Femur (tissue), 1 donor: Measurements from ENCODE around the gene CBX8.
"Not testable (repeated sequence)": the region's sequence is repeated elsewhere in the genome, so short reads cannot be mapped to it uniquely, and the experiment has no call there.

ENCODE experiments used
- DNase-seq: peaks from one replicate; pipeline ENCODE4 v3.0.0-alpha.2; 2017

Gene CBX8

DNA sequence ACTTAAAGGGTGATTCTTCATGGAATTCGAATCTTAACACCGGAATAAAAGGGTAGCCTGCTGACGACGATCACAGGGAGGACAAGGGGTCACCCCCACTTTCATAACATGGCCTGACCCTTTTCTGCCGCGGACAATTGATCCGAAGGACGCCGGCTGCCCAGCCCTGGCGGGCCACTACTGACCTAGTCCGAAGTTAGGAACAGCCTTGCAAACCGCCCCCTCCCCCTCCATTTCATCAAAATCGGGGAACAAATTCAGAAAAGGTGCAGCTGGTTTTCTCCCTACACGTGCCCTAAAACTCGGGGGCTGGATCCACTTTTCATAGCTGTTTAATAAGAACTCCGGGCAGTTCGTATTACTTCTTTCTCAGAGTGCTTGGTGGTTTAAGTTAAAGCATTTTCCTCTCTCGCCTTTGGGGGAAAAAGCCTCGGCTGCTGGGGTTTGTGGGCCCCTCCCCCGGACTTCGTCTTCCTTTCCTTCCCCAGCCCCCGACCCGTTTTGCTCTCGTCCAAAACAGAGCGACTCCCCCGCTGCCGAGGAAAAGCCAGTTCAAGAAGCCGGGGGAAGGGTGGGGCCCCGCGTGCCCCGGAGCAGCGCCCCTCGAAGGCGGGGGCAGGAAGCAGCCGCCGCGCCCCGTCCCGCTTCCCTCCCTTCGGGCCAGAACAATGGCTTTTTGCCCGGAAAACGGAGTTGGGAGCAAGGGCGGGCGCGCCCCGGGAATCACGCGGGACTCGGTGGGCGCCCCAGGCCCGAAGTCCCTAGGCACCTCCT lies 19.6 kb downstream of the CBX8 start:
- DNase-seq = peak; percentile 83

- no peak for DNase-seq
Measured at GRCh38 chr17:79776376-79777119, 20.3 kb downstream of the CBX8 start.

GRCh38 chr17:79775632-79776031 lies 21.2 kb downstream of the CBX8 start:
- DNase-seq = no peak

DNA sequence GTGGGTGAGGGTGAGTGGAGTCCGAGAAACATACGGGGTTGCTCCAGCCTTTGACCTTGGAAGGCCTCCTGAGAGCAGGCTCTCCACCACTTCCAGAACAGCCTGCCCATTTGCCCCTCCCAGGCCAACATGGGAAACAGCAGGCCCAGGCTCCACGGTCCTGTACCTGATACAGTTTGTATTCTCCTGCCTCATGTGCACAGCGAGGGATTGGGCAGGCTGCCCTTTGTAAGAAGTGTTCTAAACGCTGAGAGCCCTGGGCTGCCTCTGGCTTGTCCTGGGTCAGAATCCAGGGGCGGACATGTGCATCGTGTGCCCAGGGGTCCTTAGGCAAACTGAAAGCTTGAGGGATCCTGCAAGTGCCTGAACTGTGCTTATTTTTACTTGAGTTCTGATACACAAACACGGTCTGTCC lies 22.3 kb downstream of the CBX8 start:
- DNase-seq = no peak

DNA sequence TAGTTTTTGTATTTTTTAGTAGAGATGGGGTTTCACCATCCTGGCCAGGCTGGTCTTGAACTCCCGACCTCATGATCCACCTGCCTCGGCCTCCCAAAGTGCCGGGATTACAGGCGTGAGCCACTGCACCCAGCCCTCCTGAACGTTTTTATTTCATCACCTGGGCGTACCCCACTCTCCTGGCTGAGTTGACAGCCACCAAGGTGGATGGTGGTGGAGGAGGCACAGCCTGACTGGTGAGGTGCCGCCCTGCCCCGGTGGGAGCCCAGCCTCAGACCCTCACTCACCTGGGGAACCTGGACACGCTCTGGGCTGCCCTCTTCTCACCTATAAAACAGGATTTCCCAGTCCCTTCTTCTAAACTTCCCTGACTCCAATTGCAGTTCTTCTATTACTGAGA lies 24.2 kb downstream of the CBX8 start:
- not testable (repeated sequence) for DNase-seq

GRCh38 chr17:79771276-79771675 lies 25.6 kb downstream of the CBX8 start:
- DNase-seq = no peak

DNA sequence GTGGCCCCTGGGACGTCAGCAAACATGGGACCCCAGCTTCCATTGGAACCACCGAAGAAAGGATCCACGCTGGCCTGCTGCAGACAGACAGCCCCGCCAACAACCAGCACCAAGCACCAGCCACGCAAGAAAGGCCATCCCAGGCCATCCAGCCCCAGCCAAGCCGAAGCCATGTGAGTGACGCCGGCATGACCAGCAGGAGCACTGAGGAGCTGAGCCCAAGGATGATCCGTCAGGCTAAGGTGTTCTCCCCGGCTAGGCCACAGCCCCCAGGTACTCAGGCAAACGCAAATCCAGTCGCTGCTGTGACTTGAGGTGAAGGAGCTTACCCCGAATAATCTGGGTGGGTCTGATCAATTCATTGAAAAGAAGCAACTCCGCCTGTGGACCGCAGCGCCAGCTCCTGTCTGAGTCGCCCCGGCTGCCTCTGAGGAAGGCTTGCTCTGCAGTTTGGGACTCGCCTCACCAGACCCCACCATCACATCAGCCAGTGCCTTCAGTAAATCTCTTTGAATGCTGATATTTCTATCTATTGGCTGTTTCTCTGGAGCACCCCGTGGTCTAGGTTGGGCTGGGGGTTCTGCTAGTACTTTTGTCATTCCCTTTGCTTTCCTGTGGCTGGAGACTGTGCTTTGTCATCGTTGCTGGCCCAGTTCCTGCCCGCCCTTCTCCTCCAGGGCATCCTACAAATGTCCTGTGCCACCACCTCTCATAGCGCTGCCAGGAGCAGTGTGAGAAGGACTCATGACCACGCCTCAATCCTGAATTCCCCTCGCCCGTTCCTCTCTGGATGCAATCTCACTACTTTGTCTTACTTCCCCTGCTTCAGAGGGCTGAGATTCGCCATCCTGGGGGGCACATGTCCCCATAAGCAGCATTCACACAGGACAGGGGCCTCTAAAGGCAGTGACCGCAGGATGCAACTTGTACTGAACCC lies 27.0 kb downstream of the CBX8 start:
- DNase-seq = no peak

DNA sequence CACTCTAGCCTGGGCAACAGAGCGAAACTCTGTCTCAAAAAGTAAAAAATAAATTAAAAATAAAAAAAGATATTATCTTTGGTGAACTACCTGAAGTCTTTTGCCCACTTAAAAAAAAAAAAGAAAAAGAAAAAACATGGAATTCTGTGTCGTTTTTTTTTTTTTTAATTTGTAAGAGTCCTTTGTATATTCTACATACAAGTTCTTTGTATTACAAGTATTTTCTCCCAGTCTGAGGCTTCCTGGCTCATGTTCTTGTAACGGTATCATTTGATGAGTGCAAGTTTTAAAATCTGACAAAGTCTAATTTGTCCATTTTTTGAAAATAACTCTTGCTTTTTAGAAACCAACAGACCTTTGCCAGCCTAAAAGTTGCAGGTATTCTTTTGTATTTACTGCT lies 31.2 kb downstream of the CBX8 start:
- no peak for DNase-seq

DNA sequence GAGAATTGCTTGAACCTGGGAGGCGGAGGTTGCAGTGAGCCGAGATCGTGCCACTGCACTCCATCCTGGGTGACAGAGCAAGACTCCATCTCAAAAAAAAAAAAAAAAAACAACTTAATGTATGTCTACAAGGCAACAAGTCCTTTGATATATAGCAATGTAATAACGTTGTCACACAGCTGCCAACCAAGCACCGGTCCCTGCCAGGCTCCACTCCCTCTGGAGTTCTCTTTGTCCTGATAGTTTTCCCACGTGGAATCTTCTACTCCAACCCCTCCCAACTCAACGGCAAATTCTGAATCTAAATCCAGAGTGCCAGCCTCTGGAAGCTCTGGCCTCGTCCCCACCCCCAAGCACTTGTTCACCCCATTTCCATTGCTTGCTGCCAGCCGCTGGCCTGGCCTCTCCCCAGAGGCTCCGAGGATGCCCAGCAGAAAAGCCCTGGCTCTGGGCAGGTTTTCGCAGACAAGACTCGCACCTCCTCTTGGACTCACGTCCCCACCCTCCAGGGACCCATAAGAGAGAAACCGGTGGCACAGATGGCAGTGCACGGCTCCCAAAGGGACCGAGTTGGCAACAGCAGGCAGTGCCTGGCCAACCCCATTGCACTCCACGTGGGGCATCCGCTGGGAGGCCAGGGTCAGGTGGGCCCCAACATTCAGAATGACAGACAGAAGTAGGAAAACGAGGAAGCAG lies 34.8 kb downstream of the CBX8 start:
- no peak for DNase-seq

DNA sequence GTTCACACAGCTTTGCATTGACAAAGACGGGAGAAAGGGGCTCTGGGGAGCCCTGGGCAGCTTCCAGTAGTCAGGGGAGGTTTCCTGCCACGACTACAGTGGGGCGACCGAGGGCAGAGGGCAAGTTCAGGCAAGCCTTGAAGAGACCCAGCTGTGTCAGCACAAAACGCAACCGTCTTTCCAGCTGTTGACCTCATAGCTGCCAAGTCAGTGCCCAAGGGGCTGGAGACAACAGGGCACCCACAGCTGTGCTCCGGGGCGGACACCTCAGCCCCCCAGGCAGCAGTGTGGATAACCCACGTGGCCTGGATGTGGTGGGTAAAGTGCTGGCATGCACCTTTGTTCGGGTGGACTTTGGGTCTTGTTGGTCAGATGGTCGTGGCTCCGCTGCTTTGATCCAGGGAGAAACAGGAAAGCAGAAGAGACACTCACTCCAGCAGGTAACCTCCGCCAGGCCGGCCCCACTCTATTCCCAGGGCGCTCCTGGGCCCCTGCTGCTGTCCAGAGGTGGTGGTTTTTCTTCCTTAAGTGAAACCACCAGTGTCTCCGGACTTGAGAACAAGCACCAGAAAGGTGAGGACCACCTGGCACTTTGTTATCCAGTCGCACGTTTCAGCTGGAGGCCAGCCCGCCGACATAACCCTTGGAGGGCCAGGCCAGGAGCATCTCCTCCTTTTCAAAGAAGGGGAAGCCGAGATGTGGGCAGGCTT lies 36.5 kb downstream of the CBX8 start:
- no peak for DNase-seq

DNA sequence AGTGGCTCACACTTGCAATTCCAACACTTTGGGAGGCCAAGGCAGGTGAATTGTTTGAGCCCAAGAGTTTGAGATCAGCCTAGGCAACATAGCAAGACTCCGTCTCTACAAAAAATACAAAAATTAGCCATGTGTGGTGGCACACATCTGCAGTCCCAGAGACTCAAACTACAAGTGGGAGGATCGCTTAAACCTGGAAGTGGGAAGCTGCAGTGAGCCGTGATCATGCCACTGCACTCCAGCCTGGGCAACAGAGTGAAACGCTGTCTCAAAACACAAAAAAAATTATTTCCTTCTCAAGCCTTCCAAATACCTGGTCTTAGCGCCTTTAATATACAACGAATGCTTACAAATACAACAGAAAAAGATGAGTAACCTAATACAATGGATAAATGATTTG lies 38.6 kb downstream of the CBX8 start:
- no peak for DNase-seq

GRCh38 chr17:79757140-79757745 lies 39.6 kb downstream of the CBX8 start:
- no peak for DNase-seq

- no peak for DNase-seq
Measured at GRCh38 chr17:79755591-79755990, 41.3 kb downstream of the CBX8 start.

DNA sequence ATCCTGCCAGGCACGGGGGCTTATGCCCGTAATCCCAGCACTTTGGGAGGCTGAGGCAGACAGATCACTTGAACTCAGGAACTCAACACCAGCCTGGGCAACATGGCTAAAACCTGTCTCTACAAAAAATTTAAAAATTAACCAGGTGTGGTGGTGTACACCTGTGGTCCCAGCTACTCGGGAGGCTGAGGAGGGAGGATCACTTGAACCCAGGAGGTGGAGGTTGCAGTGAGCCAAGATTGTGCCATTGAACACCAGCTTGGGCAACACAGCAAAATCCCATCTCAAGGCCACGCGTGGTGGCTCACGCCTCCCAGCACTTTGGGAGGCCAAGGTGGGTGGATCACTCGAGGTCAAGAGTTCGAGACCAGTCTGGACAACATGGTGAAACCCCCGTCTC lies 42.0 kb downstream of the CBX8 start:
- not testable (repeated sequence) for DNase-seq

- DNase-seq = no peak
Measured at GRCh38 chr17:79754370-79754769, 42.5 kb downstream of the CBX8 start.

- no peak for DNase-seq
Measured at GRCh38 chr17:79752175-79752574, 44.7 kb downstream of the CBX8 start.

- DNase-seq = no peak
Measured at GRCh38 chr17:79750650-79751545, 46.0 kb downstream of the CBX8 start.

DNA sequence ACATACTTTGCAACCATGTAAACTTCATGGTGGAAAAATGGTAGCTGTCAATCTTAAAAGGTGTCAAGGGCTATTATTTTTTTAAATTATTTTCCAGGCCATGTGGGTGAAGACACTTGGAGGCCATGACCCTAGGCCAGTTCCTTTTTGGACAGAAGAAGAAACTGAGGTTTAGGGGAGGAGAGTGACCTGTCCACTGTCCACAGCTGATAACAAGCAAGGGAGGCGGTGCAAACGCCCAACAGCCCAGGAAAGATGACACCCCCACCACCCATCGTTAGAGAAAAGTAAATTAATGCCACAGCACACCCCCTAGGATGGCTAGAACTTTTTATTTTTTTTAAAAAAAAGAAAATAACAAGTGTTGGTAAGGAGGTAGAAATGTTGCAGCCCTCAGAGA lies 46.9 kb downstream of the CBX8 start:
- DNase-seq = no peak

DNA sequence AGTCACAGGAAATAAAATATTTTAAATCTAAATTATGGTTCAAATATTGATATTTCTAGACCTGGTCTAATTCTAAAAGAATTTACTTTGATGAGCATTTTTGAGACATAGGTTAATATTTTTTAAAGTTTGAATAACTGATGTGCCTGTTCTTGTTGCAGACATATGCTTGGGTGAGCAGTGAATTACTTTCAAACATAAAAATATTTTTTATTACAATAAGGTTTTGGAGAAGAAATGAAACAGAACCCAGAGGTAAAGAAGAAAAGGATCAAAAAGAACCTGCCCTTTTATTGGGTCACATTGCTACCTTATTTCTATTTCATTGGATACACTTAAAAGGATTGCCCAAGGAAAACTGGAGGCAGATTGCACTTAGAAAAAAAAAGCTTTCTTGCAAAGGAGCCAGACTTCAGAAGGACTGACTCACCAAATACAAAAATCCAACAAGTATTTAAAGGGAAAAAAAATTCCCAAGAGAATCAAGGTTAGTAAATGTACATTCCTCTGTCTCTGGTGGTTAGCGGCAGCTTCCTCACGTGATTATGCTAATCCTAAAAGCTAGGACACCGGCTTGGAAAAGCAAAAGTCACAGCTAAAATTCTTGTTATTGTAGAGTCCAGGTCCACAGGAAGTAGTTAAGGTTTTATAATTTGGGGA lies 47.6 kb downstream of the CBX8 start:
- no peak for DNase-seq
